Measurements from ENCODE around the gene TRIM67.

- no peak for TF ChIP-seq EZH2phosphoT487 (IDR thresholded peaks at IDR 0.05; ENCODE audit: insufficient read depth, low read depth)
- TF ChIP-seq EZH2 (IDR thresholded peaks at IDR 0.05; ENCODE audit: insufficient read depth, poor library complexity, severe bottlenecking): no peak
Observed at GRCh38 chr1:231196307-231196706, 34.4 kb downstream of the TRIM67 start.
